ENCODE measurements around the gene CLDN14.
"Not testable (repeated sequence)": the region's sequence is repeated elsewhere in the genome, so short reads cannot be mapped to it uniquely, and the experiment has no call there.

Gene CLDN14

GRCh38 chr21:36478941-36479340 is 981 bp downstream of the CLDN14 start:
- TF ChIP-seq YY1 (IDR thresholded peaks at IDR 0.05; ENCODE audit: insufficient read depth, insufficient read length) (no peak), SUZ12 (IDR thresholded peaks at IDR 0.05; ENCODE audit: extremely low read depth, insufficient read depth, insufficient read length) (no peak), ZNF274 (IDR thresholded peaks at IDR 0.05; ENCODE audit: low read depth, low read length) (no peak)
- peak; percentile 48 for DNase-seq (ENCODE audit: low read depth, low spot score)

DNA sequence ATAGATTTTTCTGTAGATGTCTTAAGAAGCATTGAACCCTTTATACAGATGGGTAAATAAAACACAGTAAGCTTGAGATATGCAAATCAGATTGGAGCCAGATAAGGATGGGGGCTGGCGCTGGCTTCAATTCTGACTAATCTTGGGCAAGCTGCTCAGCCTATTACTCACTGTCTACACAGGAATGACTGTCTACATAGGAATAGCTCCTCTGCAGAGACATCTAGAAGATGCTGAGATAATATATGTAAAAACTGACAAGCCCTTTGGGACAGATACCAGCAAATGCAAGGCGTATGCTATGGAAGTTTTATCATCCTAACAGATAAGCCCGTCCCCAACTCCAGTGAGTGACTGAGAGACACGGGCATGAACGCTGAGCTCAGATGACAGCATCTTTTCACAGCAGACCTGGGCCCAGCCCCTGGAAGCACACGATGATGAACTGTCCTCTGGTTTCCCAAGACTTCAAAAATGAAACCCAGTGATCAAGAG is 1.7 kb downstream of the CLDN14 start:
- peaks cover 3% of the 10 kb centered on the region for H3K4me1 ChIP-seq (ENCODE audit: insufficient read depth, insufficient read length)
- no peak overlapping the region for H3K9ac ChIP-seq (ENCODE audit: insufficient read length, low read depth)
- H3K27me3 ChIP-seq (ENCODE audit: insufficient read depth, insufficient read length), result no peaks in the 10 kb centered on the region
- H3K4me3 ChIP-seq (ENCODE audit: insufficient read length, low read depth), result no peak overlapping the region
- no peak for TF ChIP-seq YY1 (IDR thresholded peaks at IDR 0.05; ENCODE audit: insufficient read depth, insufficient read length)
- TF ChIP-seq ZNF274 (IDR thresholded peaks at IDR 0.05; ENCODE audit: low read depth, low read length), result no peak
- TF ChIP-seq SUZ12 (IDR thresholded peaks at IDR 0.05; ENCODE audit: extremely low read depth, insufficient read depth, insufficient read length), result no peak
- DNase-seq (ENCODE audit: low read depth, low spot score), result no peak
- no peaks in the 10 kb centered on the region for H3K36me3 ChIP-seq (ENCODE audit: insufficient read depth, insufficient read length, low read length)
- no peaks in the 10 kb centered on the region for H3K9me3 ChIP-seq (ENCODE audit: insufficient read depth, low read length)

More at GRCh38 chr21:36478941-36479340, 981 bp downstream of the CLDN14 start:
- Histone ChIP-seq H3K27me3 (ENCODE audit: insufficient read depth, insufficient read length) (no peaks in the 10 kb centered on the region), H3K4me3 (ENCODE audit: insufficient read length, low read depth) (no peak overlapping the region), H3K9me3 (ENCODE audit: insufficient read depth, low read length) (no peaks in the 10 kb centered on the region), H3K4me1 (ENCODE audit: insufficient read depth, insufficient read length) (peaks cover 3% of the 10 kb centered on the region), H3K36me3 (ENCODE audit: insufficient read depth, insufficient read length, low read length) (no peaks in the 10 kb centered on the region), H3K9ac (ENCODE audit: insufficient read length, low read depth) (no peak overlapping the region)

- H3K4me1 ChIP-seq (ENCODE audit: insufficient read depth, insufficient read length), result peaks cover 3% of the 10 kb centered on the region
- H3K9ac ChIP-seq (ENCODE audit: insufficient read length, low read depth), result no peak overlapping the region
- no peak overlapping the region for H3K4me3 ChIP-seq (ENCODE audit: insufficient read length, low read depth)
- H3K9me3 ChIP-seq (ENCODE audit: insufficient read depth, low read length), result no peaks in the 10 kb centered on the region
- no peaks in the 10 kb centered on the region for H3K36me3 ChIP-seq (ENCODE audit: insufficient read depth, insufficient read length, low read length)
- no peaks in the 10 kb centered on the region for H3K27me3 ChIP-seq (ENCODE audit: insufficient read depth, insufficient read length)
- DNase-seq (ENCODE audit: low read depth, low spot score), result no peak
- TF ChIP-seq YY1 (IDR thresholded peaks at IDR 0.05; ENCODE audit: insufficient read depth, insufficient read length) (no peak), ZNF274 (IDR thresholded peaks at IDR 0.05; ENCODE audit: low read depth, low read length) (no peak), SUZ12 (IDR thresholded peaks at IDR 0.05; ENCODE audit: extremely low read depth, insufficient read depth, insufficient read length) (no peak)
Observed at GRCh38 chr21:36477559-36477958, 2.4 kb downstream of the CLDN14 start.

DNA sequence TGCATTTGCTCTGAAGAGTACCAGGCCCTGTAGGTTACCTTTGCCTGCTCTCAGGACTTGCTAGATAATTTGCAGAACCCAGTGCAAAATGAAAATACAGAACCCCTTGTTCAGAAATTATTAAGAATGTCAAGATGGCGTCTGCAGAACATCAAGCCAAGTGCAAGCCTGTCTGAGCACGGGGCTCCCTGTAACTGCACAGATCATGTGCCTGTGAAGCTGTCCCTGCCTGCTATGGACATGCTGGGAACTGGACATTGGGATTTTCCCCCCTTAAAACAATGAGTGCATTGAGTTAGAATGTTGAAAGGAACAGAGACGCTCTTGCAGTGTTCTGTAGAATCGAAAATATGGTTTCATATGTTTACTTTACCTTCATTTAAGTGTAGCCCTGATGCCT is 2.9 kb downstream of the CLDN14 start:
- H3K9me3 ChIP-seq (ENCODE audit: insufficient read depth, low read length), result no peaks in the 10 kb centered on the region
- H3K27me3 ChIP-seq (ENCODE audit: insufficient read depth, insufficient read length), result no peaks in the 10 kb centered on the region
- no peak for DNase-seq (ENCODE audit: low read depth, low spot score)
- no peak overlapping the region for H3K4me3 ChIP-seq (ENCODE audit: insufficient read length, low read depth)
- TF ChIP-seq ZNF274 (IDR thresholded peaks at IDR 0.05; ENCODE audit: low read depth, low read length) (no peak), SUZ12 (IDR thresholded peaks at IDR 0.05; ENCODE audit: extremely low read depth, insufficient read depth, insufficient read length) (no peak), YY1 (IDR thresholded peaks at IDR 0.05; ENCODE audit: insufficient read depth, insufficient read length) (no peak)
- peaks cover 3% of the 10 kb centered on the region for H3K4me1 ChIP-seq (ENCODE audit: insufficient read depth, insufficient read length)
- H3K36me3 ChIP-seq (ENCODE audit: insufficient read depth, insufficient read length, low read length), result no peaks in the 10 kb centered on the region
- no peak overlapping the region for H3K9ac ChIP-seq (ENCODE audit: insufficient read length, low read depth)

GRCh38 chr21:36476541-36476940 is 3.4 kb downstream of the CLDN14 start:
- not testable (repeated sequence) for DNase-seq (ENCODE audit: low read depth, low spot score); H3K4me1 ChIP-seq (ENCODE audit: insufficient read depth, insufficient read length); H3K4me3 ChIP-seq (ENCODE audit: insufficient read length, low read depth); H3K36me3 ChIP-seq (ENCODE audit: insufficient read depth, insufficient read length, low read length); H3K27me3 ChIP-seq (ENCODE audit: insufficient read depth, insufficient read length); H3K9me3 ChIP-seq (ENCODE audit: insufficient read depth, low read length); H3K9ac ChIP-seq (ENCODE audit: insufficient read length, low read depth)

GRCh38 chr21:36474591-36474990 is 5.3 kb downstream of the CLDN14 start:
- H3K9me3 ChIP-seq (ENCODE audit: insufficient read depth, low read length), result no peaks in the 10 kb centered on the region
- no peaks in the 10 kb centered on the region for H3K36me3 ChIP-seq (ENCODE audit: insufficient read depth, insufficient read length, low read length)
- peaks cover 12% of the 10 kb centered on the region for H3K4me1 ChIP-seq (ENCODE audit: insufficient read depth, insufficient read length)
- no peak overlapping the region for H3K4me3 ChIP-seq (ENCODE audit: insufficient read length, low read depth)
- no peaks in the 10 kb centered on the region for H3K27me3 ChIP-seq (ENCODE audit: insufficient read depth, insufficient read length)
- no peak for DNase-seq (ENCODE audit: low read depth, low spot score)
- H3K9ac ChIP-seq (ENCODE audit: insufficient read length, low read depth), result no peak overlapping the region
- TF ChIP-seq ZNF274 (IDR thresholded peaks at IDR 0.05; ENCODE audit: low read depth, low read length) (no peak), SUZ12 (IDR thresholded peaks at IDR 0.05; ENCODE audit: extremely low read depth, insufficient read depth, insufficient read length) (no peak), YY1 (IDR thresholded peaks at IDR 0.05; ENCODE audit: insufficient read depth, insufficient read length) (no peak)

- no peak for DNase-seq (ENCODE audit: low read depth, low spot score)
- Histone ChIP-seq H3K27me3 (ENCODE audit: insufficient read depth, insufficient read length) (no peaks in the 10 kb centered on the region), H3K9me3 (ENCODE audit: insufficient read depth, low read length) (no peaks in the 10 kb centered on the region), H3K36me3 (ENCODE audit: insufficient read depth, insufficient read length, low read length) (no peaks in the 10 kb centered on the region), H3K9ac (ENCODE audit: insufficient read length, low read depth) (no peak overlapping the region), H3K4me3 (ENCODE audit: insufficient read length, low read depth) (no peak overlapping the region), H3K4me1 (ENCODE audit: insufficient read depth, insufficient read length) (peaks cover 10% of the 10 kb centered on the region)
- TF ChIP-seq SUZ12 (IDR thresholded peaks at IDR 0.05; ENCODE audit: extremely low read depth, insufficient read depth, insufficient read length), result no peak
- TF ChIP-seq YY1 (IDR thresholded peaks at IDR 0.05; ENCODE audit: insufficient read depth, insufficient read length), result no peak
- no peak for TF ChIP-seq ZNF274 (IDR thresholded peaks at IDR 0.05; ENCODE audit: low read depth, low read length)
Observed at GRCh38 chr21:36473203-36473602, 6.7 kb downstream of the CLDN14 start.

- DNase-seq (ENCODE audit: low read depth, low spot score), result no peak
- no peak overlapping the region for H3K9ac ChIP-seq (ENCODE audit: insufficient read length, low read depth)
- no peak for TF ChIP-seq ZNF274 (IDR thresholded peaks at IDR 0.05; ENCODE audit: low read depth, low read length)
- no peak for TF ChIP-seq SUZ12 (IDR thresholded peaks at IDR 0.05; ENCODE audit: extremely low read depth, insufficient read depth, insufficient read length)
- no peak for TF ChIP-seq YY1 (IDR thresholded peaks at IDR 0.05; ENCODE audit: insufficient read depth, insufficient read length)
- H3K4me1 ChIP-seq (ENCODE audit: insufficient read depth, insufficient read length), result peaks cover 10% of the 10 kb centered on the region
- H3K27me3 ChIP-seq (ENCODE audit: insufficient read depth, insufficient read length), result no peaks in the 10 kb centered on the region
- H3K36me3 ChIP-seq (ENCODE audit: insufficient read depth, insufficient read length, low read length), result no peaks in the 10 kb centered on the region
- no peak overlapping the region for H3K4me3 ChIP-seq (ENCODE audit: insufficient read length, low read depth)
- no peaks in the 10 kb centered on the region for H3K9me3 ChIP-seq (ENCODE audit: insufficient read depth, low read length)
Observed at GRCh38 chr21:36472377-36472776, 7.5 kb downstream of the CLDN14 start.
